Measurements from ENCODE around the gene MDC1. TPM values are rescaled to one million over a fixed set of nuclear protein-coding genes. Genes with fewer than 3 reads are reported as not detected.

MDC1 gene
- total and polyA plus RNA-seq, 2 of the 13 experiments (the other 11 are each of a cell fraction or from before 2014, with no cell fraction given): 8.4 to 14.0 TPM

DNA sequence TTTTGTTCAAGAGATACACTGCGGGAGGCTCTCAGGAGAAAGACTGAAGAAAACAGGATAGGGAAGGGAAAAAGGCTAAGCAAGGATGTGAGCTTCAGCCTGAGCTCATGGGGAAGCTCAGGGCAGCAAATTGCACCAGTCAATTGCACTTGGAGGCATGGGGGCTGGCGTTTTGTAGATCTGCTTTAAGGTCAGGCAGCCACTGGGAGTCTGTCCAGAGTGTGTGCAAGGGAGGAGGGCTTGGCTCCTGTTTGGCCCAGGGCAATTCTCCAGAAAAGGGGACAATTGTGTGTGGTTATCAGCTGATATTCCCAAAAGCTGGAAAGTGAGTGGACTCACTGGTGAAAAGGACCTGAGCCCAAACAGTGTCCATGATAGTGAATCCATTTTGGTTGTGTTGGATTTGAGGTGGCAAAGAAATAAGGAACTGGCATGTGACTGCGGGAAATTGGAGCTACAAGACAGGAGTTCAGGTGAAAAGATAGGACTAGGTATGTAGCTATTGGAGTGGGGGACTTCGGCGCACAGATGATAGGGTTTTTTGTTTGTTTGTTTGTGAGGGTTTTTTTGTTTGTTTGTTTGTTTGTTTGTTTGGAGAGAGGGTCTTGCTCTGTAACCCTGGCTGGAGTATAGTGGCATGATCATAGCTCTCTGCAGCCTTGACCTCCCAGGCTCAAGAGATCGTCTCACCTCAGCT is 49.5 kb upstream of the MDC1 start (continued):
- TF ChIP-seq, protein P1, sequence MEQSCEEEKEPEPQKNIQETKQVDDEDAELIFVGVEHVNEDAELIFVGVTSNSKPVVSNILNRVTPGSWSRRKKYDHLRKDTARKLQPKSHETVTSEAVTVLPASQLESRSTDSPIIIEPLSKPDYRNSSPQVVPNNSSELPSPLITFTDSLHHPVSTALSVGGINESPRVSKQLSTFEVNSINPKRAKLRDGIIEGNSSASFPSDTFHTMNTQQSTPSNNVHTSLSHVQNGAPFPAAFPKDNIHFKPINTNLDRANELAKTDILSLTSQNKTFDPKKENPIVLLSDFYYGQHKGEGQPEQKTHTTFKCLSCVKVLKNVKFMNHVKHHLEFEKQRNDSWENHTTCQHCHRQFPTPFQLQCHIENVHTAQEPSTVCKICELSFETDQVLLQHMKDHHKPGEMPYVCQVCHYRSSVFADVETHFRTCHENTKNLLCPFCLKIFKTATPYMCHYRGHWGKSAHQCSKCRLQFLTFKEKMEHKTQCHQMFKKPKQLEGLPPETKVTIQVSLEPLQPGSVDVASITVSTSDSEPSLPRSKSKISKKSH (CRISPR knock-in tag; IDR thresholded peaks at IDR 0.05; ENCODE audit: borderline replicate concordance): no peak
- TF ChIP-seq MEF2D (CRISPR knock-in tag; IDR thresholded peaks at IDR 0.05) (no peak), NCOA5 (CRISPR knock-in tag; IDR thresholded peaks at IDR 0.05) (no peak), ZNF670 (CRISPR knock-in tag; IDR thresholded peaks at IDR 0.05; ENCODE audit: borderline replicate concordance) (no peak), ZNF350 (CRISPR knock-in tag; IDR thresholded peaks at IDR 0.05; ENCODE audit: borderline replicate concordance, low read depth) (0 out of 2 replicates have a peak, but pooled peaks have one; percentile 14), TRAFD1 (CRISPR knock-in tag; IDR thresholded peaks at IDR 0.05; ENCODE audit: borderline replicate concordance) (no peak), SETDB1 (CRISPR knock-in tag; IDR thresholded peaks at IDR 0.05; ENCODE audit: borderline replicate concordance) (no peak), PHF20 (CRISPR knock-in tag; IDR thresholded peaks at IDR 0.05) (no peak), HOXA5 (CRISPR knock-in tag; IDR thresholded peaks at IDR 0.05) (no peak), MXD4 (CRISPR knock-in tag; IDR thresholded peaks at IDR 0.05) (no peak), ZNF780A (CRISPR knock-in tag; IDR thresholded peaks at IDR 0.05) (no peak), ZEB1 (IDR thresholded peaks at IDR 0.05; ENCODE audit: insufficient replicate concordance, low read depth) (no peak), ZFP62 (CRISPR knock-in tag; IDR thresholded peaks at IDR 0.05) (no peak), ZBTB38 (CRISPR knock-in tag; IDR thresholded peaks at IDR 0.05) (0 out of 2 replicates have a peak, but pooled peaks have one; percentile 45), IKZF5 (CRISPR knock-in tag; IDR thresholded peaks at IDR 0.05) (no peak), SPEN (CRISPR knock-in tag; IDR thresholded peaks at IDR 0.05; ENCODE audit: low read depth) (no peak), TOPORS (CRISPR knock-in tag; IDR thresholded peaks at IDR 0.05) (no peak), MED1 (CRISPR knock-in tag; IDR thresholded peaks at IDR 0.05) (no peak; the same call in 1 of the 2 replicates), ZNF687 (CRISPR knock-in tag; IDR thresholded peaks at IDR 0.05) (peak; percentile 57), ARNT (IDR thresholded peaks at IDR 0.05) (no peak)

Measured in HepG2 (cell line).